ENCODE results near the gene NEK6.

NEK6 gene

GRCh38 chr9:124322618-124323432 is 65.1 kb downstream of the NEK6 start:
- peak; percentile 36 for DNase-seq

- DNase-seq: no peak
Measured at GRCh38 chr9:124323904-124324303, 66.2 kb downstream of the NEK6 start.

GRCh38 chr9:124325816-124326215 is 68.1 kb downstream of the NEK6 start:
- no peak for DNase-seq

- no peak for DNase-seq
Measured at GRCh38 chr9:124326378-124326777, 68.6 kb downstream of the NEK6 start.

- no peak for DNase-seq
Measured at GRCh38 chr9:124327491-124327890, 69.7 kb downstream of the NEK6 start.

- DNase-seq: no peak
Measured at GRCh38 chr9:124328285-124328684, 70.5 kb downstream of the NEK6 start.

- no peak for DNase-seq
Measured at GRCh38 chr9:124329206-124329792, 71.5 kb downstream of the NEK6 start.

GRCh38 chr9:124330011-124330697 is 72.4 kb downstream of the NEK6 start:
- DNase-seq: no peak

- DNase-seq: no peak
Measured at GRCh38 chr9:124331580-124331979, 73.8 kb downstream of the NEK6 start.

- DNase-seq: no peak
Measured at GRCh38 chr9:124332361-124333202, 74.8 kb downstream of the NEK6 start.

- DNase-seq: no peak
Measured at GRCh38 chr9:124333203-124333579, 75.4 kb downstream of the NEK6 start.

- no peak for DNase-seq
Measured at GRCh38 chr9:124334568-124335319, 77.0 kb downstream of the NEK6 start.

GRCh38 chr9:124335320-124335707 is 77.6 kb downstream of the NEK6 start:
- no peak for DNase-seq

GRCh38 chr9:124337562-124337961 is 79.8 kb downstream of the NEK6 start:
- no peak for DNase-seq

GRCh38 chr9:124339603-124340146 is 81.9 kb downstream of the NEK6 start:
- no peak for DNase-seq

GRCh38 chr9:124340219-124341069 is 82.7 kb downstream of the NEK6 start:
- DNase-seq: no peak

- no peak for DNase-seq
Measured at GRCh38 chr9:124341455-124342170, 83.9 kb downstream of the NEK6 start.

- no peak for DNase-seq
Measured at GRCh38 chr9:124342402-124342775, 84.6 kb downstream of the NEK6 start.

- DNase-seq: peak; percentile 95
Measured at GRCh38 chr9:124342776-124343485, 85.2 kb downstream of the NEK6 start.

All from fibroblast of skin of scalp (primary cell).